CD14-positive monocyte (primary cell): ENCODE measurements around the gene CLDN19. TPM values are rescaled to one million over a fixed set of nuclear protein-coding genes. Genes with fewer than 3 reads are reported as not detected.

Source experiments
- DNase-seq, 3 donors: peaks; one replicate each; pipeline ENCODE4 v3.0.0-alpha.2; 2011 to 2022
- H2AFZ ChIP-seq: 2 replicates; pipeline ENCODE4 v1.6.0; 2012; ENCODE audit warnings: mild to moderate bottlenecking, low read depth, low read length, inconsistent platforms; ENCODE audit not compliant: insufficient read depth, poor library complexity, severe bottlenecking
- H3K27ac ChIP-seq, 2 donors: 1 replicate in 1 of 2; 2 replicates in 1 of 2; pipeline ENCODE4 v1.5.1; 2012 to 2013; ENCODE audit warnings: low read length in 2 of 2, control low read depth in 1 of 2, inconsistent platforms in 1 of 2, low read depth in 1 of 2, mild to moderate bottlenecking in 1 of 2
- H3K27me3 ChIP-seq, 2 donors: one replicate each; pipeline versions ENCODE4 v1.6.0 to v1.6.1; 2011 to 2013; ENCODE audit warnings: low read length in 2 of 2; ENCODE audit not compliant: control insufficient read depth in 2 of 2, insufficient read depth in 2 of 2
- H3K36me3 ChIP-seq, 2 donors: replicated peaks in 1 of 2; 1 replicate in 1 of 2; 2 replicates in 1 of 2; pipeline versions ENCODE4 v1.5.1 to v1.6.1; 2012 to 2013; ENCODE audit warnings: low read length in 2 of 2, control low read depth in 1 of 2, inconsistent platforms in 1 of 2, mild to moderate bottlenecking in 1 of 2; ENCODE audit not compliant: insufficient read depth in 2 of 2, control insufficient read depth in 1 of 2
- H3K4me1 ChIP-seq, 2 donors: 1 replicate in 1 of 2; 2 replicates in 1 of 2; pipeline versions ENCODE4 v1.5.1 to v1.6.1; 2012 to 2013; ENCODE audit warnings: low read length in 2 of 2, control low read depth in 1 of 2, inconsistent platforms in 1 of 2, mild to moderate bottlenecking in 1 of 2, moderate library complexity in 1 of 2; ENCODE audit not compliant: insufficient read depth in 2 of 2, control insufficient read depth in 1 of 2
- H3K4me2 ChIP-seq: replicated peaks from 2 replicates; pipeline ENCODE3; 2012; ENCODE audit warnings: low read length, moderate library complexity, mild to moderate bottlenecking; ENCODE audit not compliant: poor library complexity, severe bottlenecking; ENCODE audit errors: extremely low read depth
- H3K4me3 ChIP-seq, 3 experiments: fragments of 200-600 bp in 1 of 3; sonication (generic) in 1 of 3; replicated peaks in 1 of 3; 1 replicate in 2 of 3; 2 replicates in 1 of 3; pipeline ENCODE4 v1.5.1; 2011 to 2013; ENCODE audit warnings: low read length in 3 of 3, mild to moderate bottlenecking in 3 of 3, control low read depth in 2 of 3, low read depth in 2 of 3, inconsistent platforms in 1 of 3, moderate library complexity in 1 of 3
- H3K79me2 ChIP-seq: 2 replicates; pipeline ENCODE4 v1.6.0; 2012; ENCODE audit warnings: mild to moderate bottlenecking, control low read depth, inconsistent platforms, low read length, moderate library complexity; ENCODE audit not compliant: insufficient read depth
- H3K9ac ChIP-seq: 2 replicates; pipeline ENCODE4 v1.6.0; 2017; ENCODE audit warnings: low read length, mild to moderate bottlenecking; ENCODE audit not compliant: insufficient read depth, poor library complexity, severe bottlenecking
- H3K9me3 ChIP-seq, 2 donors: replicated peaks in 1 of 2; 1 replicate in 1 of 2; 2 replicates in 1 of 2; pipeline versions ENCODE4 v1.5.1 to v1.6.1; 2012 to 2013; ENCODE audit warnings: low read length in 2 of 2, control low read depth in 1 of 2; ENCODE audit not compliant: control insufficient read depth in 1 of 2, insufficient read depth in 1 of 2
- H4K20me1 ChIP-seq: 2 replicates; pipeline ENCODE4 v1.6.0; 2012; ENCODE audit warnings: mild to moderate bottlenecking, low read length, control low read depth, moderate library complexity; ENCODE audit not compliant: insufficient read depth
- H3K27ac Mint-ChIP-seq, 7 donors: one replicate each; pipeline ENCODE4 v1.8.0; 2020; ENCODE audit warnings: mild to moderate bottlenecking in 7 of 7, mixed read lengths in 7 of 7, moderate library complexity in 6 of 7, inconsistent platforms in 2 of 7
- H3K27me3 Mint-ChIP-seq, 3 donors: one replicate each; pipeline ENCODE4 v1.8.0; 2021 to 2022; ENCODE audit warnings: low read depth in 3 of 3, mild to moderate bottlenecking in 3 of 3, mixed read lengths in 3 of 3, moderate library complexity in 3 of 3, inconsistent platforms in 1 of 3
- H3K36me3 Mint-ChIP-seq, 2 donors: one replicate each; pipeline ENCODE4 v1.8.0; 2020; ENCODE audit warnings: mixed read lengths in 2 of 2, inconsistent platforms in 1 of 2, mild to moderate bottlenecking in 1 of 2
- H3K4me1 Mint-ChIP-seq: one replicate; pipeline ENCODE4 v1.8.0; 2020; ENCODE audit warnings: mild to moderate bottlenecking, mixed read lengths
- H3K4me3 Mint-ChIP-seq, 2 donors: one replicate each; pipeline ENCODE4 v1.8.0; 2020; ENCODE audit warnings: mild to moderate bottlenecking in 2 of 2, mixed read lengths in 2 of 2, moderate library complexity in 1 of 2
- H3K9me3 Mint-ChIP-seq, 7 donors: one replicate each; pipeline ENCODE4 v1.8.0; 2020 to 2022; ENCODE audit warnings: mixed read lengths in 7 of 7, mild to moderate bottlenecking in 6 of 7, moderate library complexity in 6 of 7, inconsistent platforms in 2 of 7
- CTCF ChIP-seq: fragments of 200-600 bp; IDR thresholded peaks from one replicate; pipeline ENCODE4 v1.8.0; 2022; ENCODE audit warnings: antibody characterized with exemption, mild to moderate bottlenecking
- WGBS: methylation state at CpG from one replicate; pipeline ENCODE4 v1.1.5; 2013; ENCODE audit warnings: missing lambda C conversion rate; ENCODE audit not compliant: insufficient coverage; 5-methylcytosine and 5-hydroxymethylcytosine counted together
- intact Hi-C, 2 donors: fragments of 100-400 bp; cut with micrococcal nuclease; formaldehyde crosslinking; loops; one replicate each; pipeline versions ENCODE4 v1.15.0 to v1.15.1; 2023
- polyA plus RNA-seq, 3 donors: library from polyadenylated mRNA; depleted of rRNA in 1 of 3; unstranded in 2 of 3; stranded (reverse) in 1 of 3; fragments of 300-500 nt in 2 of 3; fragments of >200 nt in 1 of 3; fragmentation: Illumina TruSeq in 2 of 3; gene quantifications; 1 replicate in 2 of 3; 2 replicates in 1 of 3; pipeline ENCODE4 v1.2.3, GENCODE V29; 2012 to 2021

Gene CLDN19
- polyA plus RNA-seq, 3 donors = not detected

GRCh38 chr1:42765269-42765668, 25.2 kb upstream of the CLDN19 start:
- no peak for DNase-seq
- peaks cover 24 to 32% of the 10 kb centered on the region in 2 donors for H3K4me1 ChIP-seq
- TF ChIP-seq CTCF = no peak
- peak overlapping the region; percentile 87 to 94 (median 88) for H3K4me3 ChIP-seq
- H4K20me1 ChIP-seq = peaks cover 12% of the 10 kb centered on the region
- H3K4me1 Mint-ChIP-seq = peaks cover 22% of the 10 kb centered on the region
- no peak overlapping the region for H3K4me3 Mint-ChIP-seq
- no peak overlapping the region for H3K27ac ChIP-seq
- H3K36me3 Mint-ChIP-seq = peaks cover 14 to 29% of the 10 kb centered on the region in 2 donors
- no peaks in the 10 kb centered on the region for H3K27me3 ChIP-seq
- intact Hi-C loops = loop anchor here (5.0 to 10.0 kb wide), 8 partner anchors 52 to 430 kb away; partner anchors contain the start of genes FOXJ3 (in 2 of the 2), ZNF691 (in 2 of the 2), CCDC30 (in 1 of the 2) and CFAP57 (in 1 of the 2)
- no peaks in the 10 kb centered on the region for H3K9me3 ChIP-seq
- H3K9ac ChIP-seq = no peak overlapping the region
- no peak overlapping the region for H3K27ac Mint-ChIP-seq
- H3K4me2 ChIP-seq = peak overlapping the region; percentile 98
- H3K9me3 Mint-ChIP-seq = no peaks in the 10 kb centered on the region
- H3K27me3 Mint-ChIP-seq = no peaks in the 10 kb centered on the region
- peaks cover 14 to 24% of the 10 kb centered on the region in 2 donors for H3K36me3 ChIP-seq
- no peak overlapping the region for H2AFZ ChIP-seq
- H3K79me2 ChIP-seq = peaks cover 67% of the 10 kb centered on the region
- WGBS = 46% methylated on average over 4 of the region's 7 CpGs

GRCh38 chr1:42762269-42762668, 22.2 kb upstream of the CLDN19 start:
- Mint-ChIP-seq H3K27ac (peak overlapping the region in 2 of 7 donors; percentile 69 to 76), H3K9me3 (no peaks in the 10 kb centered on the region), H3K4me3 (no peak overlapping the region), H3K4me1 (peaks cover 9% of the 10 kb centered on the region), H3K36me3 (peaks cover 29 to 49% of the 10 kb centered on the region in 2 donors), H3K27me3 (no peaks in the 10 kb centered on the region)
- Histone ChIP-seq H3K27ac (peak overlapping the region in 1 of 2 donors; percentile 38), H3K9ac (no peak overlapping the region), H3K9me3 (no peaks in the 10 kb centered on the region), H3K4me2 (no peak overlapping the region), H4K20me1 (peaks cover 12% of the 10 kb centered on the region), H2AFZ (no peak overlapping the region), H3K4me1 (peaks cover 15 to 31% of the 10 kb centered on the region in 2 donors), H3K27me3 (no peaks in the 10 kb centered on the region), H3K4me3 (no peak overlapping the region), H3K36me3 (peaks cover 34 to 54% of the 10 kb centered on the region in 2 donors), H3K79me2 (peaks cover 40% of the 10 kb centered on the region)
- no peak for DNase-seq
- intact Hi-C loops = loop anchor here (10.0 kb wide), 3 partner anchors 83 to 427 kb away; partner anchors contain the start of genes FOXJ3 (in 2 of the 2), CCDC30 (in 1 of the 2) and ZNF691 (in 1 of the 2)
- no peak for TF ChIP-seq CTCF
- 25% methylated on average over 3 of the region's 5 CpGs for WGBS
